GM12878 (cell line): ENCODE results near the gene ELK4.

Experiments
- ATF3 ChIP-seq: IDR thresholded peaks from 2 replicates; pipeline ENCODE4 v1.6.1; 2011; ENCODE audit warnings: low read depth, mild to moderate bottlenecking, low read length, moderate library complexity, borderline replicate concordance; ENCODE audit errors: extremely low read depth
- BHLHE40 ChIP-seq, 2 experiments: fragments of 450-650 bp in 1 of 2; IDR thresholded peaks; 2 replicates each; pipeline ENCODE4 v1.6.1; 2011 to 2017; ENCODE audit warnings: low read depth in 2 of 2, borderline replicate concordance in 1 of 2, improper control_type of control experiment in 1 of 2, low read length in 1 of 2, mild to moderate bottlenecking in 1 of 2
- CREB1 ChIP-seq: IDR thresholded peaks from 2 replicates; pipeline ENCODE4 v1.6.1; 2012; ENCODE audit warnings: low read depth, mild to moderate bottlenecking, inconsistent platforms
- DPF2 ChIP-seq: fragments of 450-650 bp; IDR thresholded peaks from 2 replicates; pipeline ENCODE4 v1.6.1; 2017; ENCODE audit warnings: mild to moderate bottlenecking
- EP300 ChIP-seq, 2 experiments: fragments of 150-350 bp in 1 of 2; IDR thresholded peaks; 2 replicates each; pipeline ENCODE4 v1.6.1; 2011 to 2012; ENCODE audit warnings: low read depth in 2 of 2, low read length in 2 of 2, borderline replicate concordance in 1 of 2, improper control_type of control experiment in 1 of 2, inconsistent platforms in 1 of 2; ENCODE audit not compliant: control insufficient read depth in 1 of 2
- MYC ChIP-seq: IDR thresholded peaks from 2 replicates; pipeline ENCODE4 v1.6.1; 2011; ENCODE audit warnings: mild to moderate bottlenecking, low read length, moderate library complexity, inconsistent platforms; ENCODE audit not compliant: insufficient read depth, insufficient replicate concordance, insufficient read length, severe bottlenecking
- POLR2AphosphoS5 ChIP-seq: IDR thresholded peaks from 2 replicates; pipeline ENCODE4 v1.6.1; 2011; ENCODE audit warnings: mild to moderate bottlenecking, low read length, inconsistent platforms
- RAD51 ChIP-seq: fragments of 450-650 bp; IDR thresholded peaks from 2 replicates; pipeline ENCODE4 v1.6.1; 2016; ENCODE audit warnings: moderate library complexity, mild to moderate bottlenecking, inconsistent platforms
- RBBP5 ChIP-seq: fragments of 200-600 bp; sonication (generic); conservative IDR thresholded peaks from 2 replicates; pipeline ENCODE4 v1.6.1; 2016
- SREBF2 ChIP-seq: IDR thresholded peaks from 2 replicates; pipeline ENCODE4 v1.6.1; 2012; ENCODE audit warnings: mild to moderate bottlenecking, low read length
- TAF1 ChIP-seq: IDR thresholded peaks from 2 replicates; pipeline ENCODE4 v1.6.1; 2011; ENCODE audit warnings: mild to moderate bottlenecking, low read depth, low read length, borderline replicate concordance
- TF ChIP-seq, protein P1 (sequence below), 3 experiments: IDR thresholded peaks in 2 of 3; conservative IDR thresholded peaks in 1 of 3; 2 replicates each; pipeline ENCODE4 v1.5.1; 2011; ENCODE audit warnings: low read depth in 3 of 3, low read length in 3 of 3, mild to moderate bottlenecking in 3 of 3, control low read depth in 2 of 3, moderate library complexity in 2 of 3, inconsistent platforms in 1 of 3, mixed read lengths in 1 of 3; ENCODE audit not compliant: control insufficient read depth in 2 of 3, insufficient read depth in 1 of 3; ENCODE audit errors: extremely low read depth in 1 of 3
- TF ChIP-seq, protein P2 (sequence below): IDR thresholded peaks from 2 replicates; pipeline ENCODE4 v1.6.1; 2012; ENCODE audit warnings: low read length, inconsistent platforms
- TF ChIP-seq, protein P3 (sequence below): IDR thresholded peaks from 2 replicates; pipeline ENCODE4 v1.6.1; 2012; ENCODE audit warnings: low read depth, low read length, improper control_type of control experiment

- TF ChIP-seq CREB1, result no peak
- no peak for TF ChIP-seq TAF1
- TF ChIP-seq ATF3, result no peak
- TF ChIP-seq RAD51, result no peak
- no peak for TF ChIP-seq DPF2
- TF ChIP-seq SREBF2, result no peak
- TF ChIP-seq MYC, result no peak
- TF ChIP-seq, protein P1, sequence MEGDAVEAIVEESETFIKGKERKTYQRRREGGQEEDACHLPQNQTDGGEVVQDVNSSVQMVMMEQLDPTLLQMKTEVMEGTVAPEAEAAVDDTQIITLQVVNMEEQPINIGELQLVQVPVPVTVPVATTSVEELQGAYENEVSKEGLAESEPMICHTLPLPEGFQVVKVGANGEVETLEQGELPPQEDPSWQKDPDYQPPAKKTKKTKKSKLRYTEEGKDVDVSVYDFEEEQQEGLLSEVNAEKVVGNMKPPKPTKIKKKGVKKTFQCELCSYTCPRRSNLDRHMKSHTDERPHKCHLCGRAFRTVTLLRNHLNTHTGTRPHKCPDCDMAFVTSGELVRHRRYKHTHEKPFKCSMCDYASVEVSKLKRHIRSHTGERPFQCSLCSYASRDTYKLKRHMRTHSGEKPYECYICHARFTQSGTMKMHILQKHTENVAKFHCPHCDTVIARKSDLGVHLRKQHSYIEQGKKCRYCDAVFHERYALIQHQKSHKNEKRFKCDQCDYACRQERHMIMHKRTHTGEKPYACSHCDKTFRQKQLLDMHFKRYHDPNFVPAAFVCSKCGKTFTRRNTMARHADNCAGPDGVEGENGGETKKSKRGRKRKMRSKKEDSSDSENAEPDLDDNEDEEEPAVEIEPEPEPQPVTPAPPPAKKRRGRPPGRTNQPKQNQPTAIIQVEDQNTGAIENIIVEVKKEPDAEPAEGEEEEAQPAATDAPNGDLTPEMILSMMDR (IDR thresholded peaks at IDR 0.05 in 2 of 3, conservative IDR thresholded peaks at IDR 0.05 in 1 of 3; ENCODE audit: control insufficient read depth in 2 of 3, extremely low read depth in 1 of 3, insufficient read depth in 1 of 3, low read depth in 3 of 3, low read length in 3 of 3), result no peak
- TF ChIP-seq, protein P2, sequence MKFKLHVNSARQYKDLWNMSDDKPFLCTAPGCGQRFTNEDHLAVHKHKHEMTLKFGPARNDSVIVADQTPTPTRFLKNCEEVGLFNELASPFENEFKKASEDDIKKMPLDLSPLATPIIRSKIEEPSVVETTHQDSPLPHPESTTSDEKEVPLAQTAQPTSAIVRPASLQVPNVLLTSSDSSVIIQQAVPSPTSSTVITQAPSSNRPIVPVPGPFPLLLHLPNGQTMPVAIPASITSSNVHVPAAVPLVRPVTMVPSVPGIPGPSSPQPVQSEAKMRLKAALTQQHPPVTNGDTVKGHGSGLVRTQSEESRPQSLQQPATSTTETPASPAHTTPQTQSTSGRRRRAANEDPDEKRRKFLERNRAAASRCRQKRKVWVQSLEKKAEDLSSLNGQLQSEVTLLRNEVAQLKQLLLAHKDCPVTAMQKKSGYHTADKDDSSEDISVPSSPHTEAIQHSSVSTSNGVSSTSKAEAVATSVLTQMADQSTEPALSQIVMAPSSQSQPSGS, result no peak
- no peak for TF ChIP-seq BHLHE40 (IDR thresholded peaks at IDR 0.05; ENCODE audit: borderline replicate concordance in 1 of 2, low read depth in 2 of 2, low read length in 1 of 2)
- no peak for TF ChIP-seq POLR2AphosphoS5
- TF ChIP-seq EP300 (IDR thresholded peaks at IDR 0.05; ENCODE audit: borderline replicate concordance in 1 of 2, control insufficient read depth in 1 of 2, low read depth in 2 of 2, low read length in 2 of 2), result no peak
- TF ChIP-seq, protein P3, sequence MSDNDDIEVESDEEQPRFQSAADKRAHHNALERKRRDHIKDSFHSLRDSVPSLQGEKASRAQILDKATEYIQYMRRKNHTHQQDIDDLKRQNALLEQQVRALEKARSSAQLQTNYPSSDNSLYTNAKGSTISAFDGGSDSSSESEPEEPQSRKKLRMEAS, result no peak
- no peak for TF ChIP-seq RBBP5
Observed at GRCh38 chr1:205577874-205578658, 53.7 kb downstream of the ELK4 start.
